HFFc6 (cell line): Measurements from ENCODE around the gene AFF1. TPM values are rescaled to one million over a fixed set of nuclear protein-coding genes. Genes with fewer than 3 reads are reported as not detected.
A peak's percentile ranks its signal among the peaks of the same experiment; 100 is the strongest.

ENCODE experiments used
- DNase-seq: peaks from one replicate; pipeline ENCODE4 v3.0.0-alpha.2; 2018
- H3K27ac Mint-ChIP-seq: 2 replicates; pipeline ENCODE4 v1.8.0; 2020; ENCODE audit warnings: mild to moderate bottlenecking, mixed read lengths
- H3K27me3 Mint-ChIP-seq: 2 replicates; pipeline ENCODE4 v1.8.0; 2021; ENCODE audit warnings: mild to moderate bottlenecking, moderate library complexity, mixed read lengths; ENCODE audit not compliant: insufficient read depth
- H3K36me3 Mint-ChIP-seq: 2 replicates; pipeline ENCODE4 v1.8.0; 2021; ENCODE audit warnings: low read depth, mixed read lengths
- H3K4me1 Mint-ChIP-seq: 2 replicates; pipeline ENCODE4 v1.8.0; 2020; ENCODE audit warnings: low read depth, mixed read lengths
- H3K4me3 Mint-ChIP-seq: 2 replicates; pipeline ENCODE4 v1.8.0; 2020; ENCODE audit warnings: mild to moderate bottlenecking, moderate library complexity, mixed read lengths
- H3K9me3 Mint-ChIP-seq: 2 replicates; pipeline ENCODE4 v1.8.0; 2020; ENCODE audit warnings: mild to moderate bottlenecking, mixed read lengths
- CTCF ChIP-seq: fragments of 200-600 bp; sonication (generic); IDR thresholded peaks from 2 replicates; pipeline ENCODE4 v1.5.0; 2021; ENCODE audit warnings: antibody characterized with exemption, mild to moderate bottlenecking
- total RNA-seq, 6 experiments: library from RNA; stranded (reverse); fragmentation: NEBNext Ultra II Directional; extraction: Animal tissue kit (Norgen Biotek cat#: 25700); gene quantifications; 2 replicates in 1 of 6; 3 replicates in 5 of 6; pipeline ENCODE4 v1.2.3, GENCODE V29; 2021

AFF1 gene
- total RNA-seq, 6 experiments from 2014 or later, result 28.3 to 43.6 (median 32.8) TPM

- H3K4me3 Mint-ChIP-seq, result peak overlapping the region; percentile 69; the same call in 1 of the 2 replicates
- H3K9me3 Mint-ChIP-seq, result no peaks in the 10 kb centered on the region
- TF ChIP-seq CTCF, result no peak
- DNase-seq, result no peak
- H3K4me1 Mint-ChIP-seq, result peaks cover 56% of the 10 kb centered on the region
- peaks cover 20% of the 10 kb centered on the region for H3K36me3 Mint-ChIP-seq
- no peaks in the 10 kb centered on the region for H3K27me3 Mint-ChIP-seq
- peak overlapping the region; percentile 93 for H3K27ac Mint-ChIP-seq
Measured at GRCh38 chr4:87109121-87109520, 174.3 kb downstream of the AFF1 start.

GRCh38 chr4:87109945-87110344 is 175.1 kb downstream of the AFF1 start:
- H3K4me3 Mint-ChIP-seq, result no peak overlapping the region
- no peak for TF ChIP-seq CTCF
- H3K27me3 Mint-ChIP-seq, result no peaks in the 10 kb centered on the region
- H3K36me3 Mint-ChIP-seq, result peaks cover 20% of the 10 kb centered on the region
- peaks cover 48% of the 10 kb centered on the region for H3K4me1 Mint-ChIP-seq
- H3K27ac Mint-ChIP-seq, result no peak overlapping the region; the same call in 1 of the 2 replicates
- DNase-seq, result no peak
- H3K9me3 Mint-ChIP-seq, result no peaks in the 10 kb centered on the region

DNA sequence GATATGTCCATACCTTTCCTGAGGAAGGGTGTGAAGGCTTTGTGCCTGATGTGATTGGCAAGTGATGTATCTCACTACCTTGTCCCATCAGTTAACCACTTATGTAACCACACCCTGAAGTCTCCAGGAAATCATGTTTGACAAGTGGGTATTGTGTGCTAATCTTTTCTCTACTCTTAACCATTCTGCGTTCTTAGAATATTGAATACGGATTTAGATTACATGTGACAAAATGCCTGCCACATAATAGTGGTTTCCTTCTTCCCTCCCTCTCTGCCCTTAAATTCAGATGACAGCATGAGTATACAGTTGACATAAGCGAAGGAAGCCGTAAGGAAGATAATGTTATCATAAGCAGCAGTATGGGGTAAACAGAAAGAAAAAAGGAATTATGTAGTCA is 177.3 kb downstream of the AFF1 start:
- Mint-ChIP-seq H3K4me1 (peaks cover 40% of the 10 kb centered on the region), H3K27me3 (no peaks in the 10 kb centered on the region), H3K9me3 (no peaks in the 10 kb centered on the region), H3K36me3 (peaks cover 16% of the 10 kb centered on the region; the same call in 1 of the 2 replicates), H3K4me3 (no peak overlapping the region), H3K27ac (no peak overlapping the region)
- no peak for DNase-seq
- TF ChIP-seq CTCF, result no peak

GRCh38 chr4:87114245-87115062 is 179.6 kb downstream of the AFF1 start:
- H3K4me1 Mint-ChIP-seq, result peaks cover 26% of the 10 kb centered on the region
- H3K27me3 Mint-ChIP-seq, result no peaks in the 10 kb centered on the region
- H3K27ac Mint-ChIP-seq, result no peak overlapping the region

GRCh38 chr4:87116231-87116630 is 181.4 kb downstream of the AFF1 start:
- H3K4me3 Mint-ChIP-seq, result no peak overlapping the region
- peaks cover 30% of the 10 kb centered on the region for H3K36me3 Mint-ChIP-seq
- H3K27ac Mint-ChIP-seq, result no peak overlapping the region
- TF ChIP-seq CTCF, result no peak
- peaks cover 23% of the 10 kb centered on the region for H3K4me1 Mint-ChIP-seq
- no peaks in the 10 kb centered on the region for H3K9me3 Mint-ChIP-seq
- DNase-seq, result no peak
- H3K27me3 Mint-ChIP-seq, result no peaks in the 10 kb centered on the region

More at GRCh38 chr4:87114245-87115062, 179.6 kb downstream of the AFF1 start:
- Mint-ChIP-seq H3K4me3 (no peak overlapping the region), H3K9me3 (no peaks in the 10 kb centered on the region), H3K36me3 (peaks cover 22% of the 10 kb centered on the region)
- TF ChIP-seq CTCF, result peak; percentile 40
- DNase-seq, result no peak
